HG03439 (cell line): ENCODE data around the gene PRIM2.
A peak's percentile ranks its signal among the peaks of the same experiment; 100 is the strongest.
"Not testable (repeated sequence)": the region's sequence is repeated elsewhere in the genome, so short reads cannot be mapped to it uniquely, and the experiment has no call there.

ENCODE experiments used
- ATAC-seq: cut with Tn5 transposase; IDR thresholded peaks from one replicate; pipeline ENCODE4 v1.9.1; 2021; ENCODE audit warnings: mild to moderate bottlenecking, moderate library complexity; ENCODE audit not compliant: unreplicated experiment

The PRIM2 gene, protein sequence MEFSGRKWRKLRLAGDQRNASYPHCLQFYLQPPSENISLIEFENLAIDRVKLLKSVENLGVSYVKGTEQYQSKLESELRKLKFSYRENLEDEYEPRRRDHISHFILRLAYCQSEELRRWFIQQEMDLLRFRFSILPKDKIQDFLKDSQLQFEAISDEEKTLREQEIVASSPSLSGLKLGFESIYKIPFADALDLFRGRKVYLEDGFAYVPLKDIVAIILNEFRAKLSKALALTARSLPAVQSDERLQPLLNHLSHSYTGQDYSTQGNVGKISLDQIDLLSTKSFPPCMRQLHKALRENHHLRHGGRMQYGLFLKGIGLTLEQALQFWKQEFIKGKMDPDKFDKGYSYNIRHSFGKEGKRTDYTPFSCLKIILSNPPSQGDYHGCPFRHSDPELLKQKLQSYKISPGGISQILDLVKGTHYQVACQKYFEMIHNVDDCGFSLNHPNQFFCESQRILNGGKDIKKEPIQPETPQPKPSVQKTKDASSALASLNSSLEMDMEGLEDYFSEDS

DNA sequence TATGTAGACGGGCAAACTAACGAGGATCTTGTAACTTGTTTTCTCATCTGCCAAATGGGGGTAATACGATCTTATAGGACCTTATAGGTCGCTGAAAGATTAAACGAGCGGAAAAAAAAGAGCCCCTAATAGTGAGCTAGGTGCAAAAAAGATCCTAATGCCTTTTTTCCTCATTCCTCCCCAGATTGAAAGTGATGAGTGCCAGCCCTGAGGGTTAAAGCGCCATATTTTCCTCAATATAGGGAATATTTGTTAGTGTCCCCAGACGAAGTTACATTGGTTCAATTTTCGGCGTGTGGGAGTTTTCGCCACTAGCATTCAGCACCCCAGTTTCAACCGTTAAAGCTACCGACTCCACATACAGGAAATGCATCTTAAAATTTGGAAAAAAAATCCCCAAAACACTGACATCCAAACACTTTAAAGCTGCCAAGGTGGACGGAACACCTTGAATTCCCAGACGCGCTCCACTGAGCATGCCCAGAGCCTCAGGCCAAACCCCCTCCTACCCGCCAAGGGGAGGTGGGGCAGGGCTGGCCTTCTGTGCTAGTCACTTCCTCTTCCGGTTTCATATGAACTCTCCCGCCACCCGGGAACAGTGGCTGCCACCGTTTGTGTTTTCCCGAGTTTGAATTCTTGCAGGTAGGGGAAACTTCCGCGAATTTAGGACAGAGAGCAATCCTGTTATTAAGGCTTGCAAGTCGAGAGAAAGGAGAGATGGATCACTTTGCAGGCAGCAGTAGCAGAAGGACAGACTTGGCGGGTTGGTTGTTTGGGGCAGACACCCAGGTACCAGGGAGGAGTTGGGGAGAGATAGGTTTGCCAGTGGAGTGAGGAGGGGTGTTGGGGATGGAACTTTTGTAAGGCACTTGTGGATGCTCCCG, at the start of gene PRIM2:
PRIM2 (plus strand) TSS at position 571 of the 884 bp plus-strand sequence. CDS start 816 bp downstream, outside the sequence.
- ATAC-seq: peak; percentile 84

DNA sequence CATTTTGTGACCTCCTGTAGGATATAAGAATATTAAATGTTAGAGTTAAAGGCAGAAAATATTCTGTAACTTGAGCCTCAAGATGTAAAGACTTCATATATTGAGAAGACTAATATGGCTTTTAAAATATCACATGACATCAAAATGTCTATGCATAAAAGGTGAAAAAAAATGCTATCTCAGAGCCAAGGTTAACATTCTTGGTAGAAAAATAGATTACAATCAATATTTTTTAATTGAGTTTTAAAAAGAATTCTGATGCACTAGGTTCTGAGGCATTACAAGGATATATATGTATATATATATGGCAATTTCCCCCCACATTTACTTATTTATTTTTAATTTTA, 49.2 kb upstream of the PRIM2 start:
- ATAC-seq: no peak

DNA sequence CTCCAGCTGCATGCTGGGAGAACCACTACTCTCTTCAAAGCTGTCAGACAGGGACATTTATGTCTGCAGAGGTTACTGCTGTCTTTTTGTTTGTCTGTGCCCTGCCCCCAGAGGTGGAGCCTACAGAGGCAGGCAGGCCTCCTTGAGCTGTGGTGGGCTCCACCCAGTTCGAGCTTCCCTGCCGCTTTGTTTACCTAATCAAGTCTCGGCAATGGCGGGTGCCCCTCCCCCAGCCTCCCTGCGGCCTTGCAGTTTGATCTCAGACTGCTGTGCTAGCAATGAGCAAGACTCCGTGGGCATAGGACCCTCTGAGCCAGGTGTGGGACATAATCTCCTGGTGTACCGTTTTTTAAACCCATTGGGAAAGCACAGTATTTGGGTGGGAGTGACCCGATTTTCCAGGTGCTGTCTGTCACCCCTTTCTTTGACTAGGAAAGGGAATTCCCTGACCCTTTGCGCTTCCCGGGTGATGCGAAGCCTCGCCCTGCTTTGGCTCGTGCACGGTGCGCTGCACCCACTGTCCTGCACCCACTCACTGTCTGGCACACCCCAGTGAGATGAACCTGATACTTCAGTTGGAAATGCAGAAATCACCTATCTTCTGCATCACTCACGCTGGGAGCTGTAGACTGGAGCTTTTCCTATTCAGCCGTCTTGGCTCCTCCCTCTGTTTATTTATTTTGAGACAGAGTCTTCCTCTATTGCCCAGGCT, 43.2 kb upstream of the PRIM2 start:
- ATAC-seq: not testable (repeated sequence)

DNA sequence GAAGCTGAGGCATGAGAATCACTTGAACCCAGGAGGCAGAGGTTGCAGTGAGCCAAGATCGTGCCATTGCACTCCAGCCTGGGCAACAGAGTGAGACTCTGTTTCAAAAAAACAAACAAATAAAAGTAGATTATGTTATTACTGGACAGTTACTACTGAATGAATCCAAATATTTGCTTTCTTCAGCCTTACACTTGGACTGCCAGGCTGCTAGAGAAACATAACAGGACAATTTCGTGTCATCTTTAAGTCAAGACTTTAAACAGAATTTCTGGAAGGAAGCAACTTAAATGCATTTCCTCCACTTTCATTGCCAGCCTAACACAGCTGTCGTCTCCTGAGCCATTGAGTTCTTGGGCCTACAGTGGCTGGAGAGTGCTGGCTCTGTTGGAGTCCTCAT, 42.0 kb upstream of the PRIM2 start:
- no peak for ATAC-seq

DNA sequence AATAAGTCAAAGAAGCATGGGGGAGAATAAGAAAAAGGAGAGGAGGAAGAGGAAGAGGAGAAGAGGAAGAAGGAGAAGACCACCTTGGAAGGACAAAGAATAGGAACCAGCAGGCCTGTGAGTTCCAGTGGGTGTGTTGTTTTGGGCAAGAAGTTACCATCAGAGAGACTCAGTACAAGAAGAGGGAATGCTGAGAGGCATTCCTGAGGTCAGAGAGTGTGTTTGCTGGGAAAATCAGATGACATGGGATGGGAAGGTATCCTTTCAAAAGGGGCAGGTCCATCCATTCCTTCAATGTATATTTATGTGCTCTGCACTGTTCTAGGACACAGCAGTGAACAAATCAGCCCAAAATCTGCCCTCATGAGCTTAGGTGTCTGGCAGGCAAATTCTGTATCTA, 40.5 kb upstream of the PRIM2 start:
- ATAC-seq: no peak

DNA sequence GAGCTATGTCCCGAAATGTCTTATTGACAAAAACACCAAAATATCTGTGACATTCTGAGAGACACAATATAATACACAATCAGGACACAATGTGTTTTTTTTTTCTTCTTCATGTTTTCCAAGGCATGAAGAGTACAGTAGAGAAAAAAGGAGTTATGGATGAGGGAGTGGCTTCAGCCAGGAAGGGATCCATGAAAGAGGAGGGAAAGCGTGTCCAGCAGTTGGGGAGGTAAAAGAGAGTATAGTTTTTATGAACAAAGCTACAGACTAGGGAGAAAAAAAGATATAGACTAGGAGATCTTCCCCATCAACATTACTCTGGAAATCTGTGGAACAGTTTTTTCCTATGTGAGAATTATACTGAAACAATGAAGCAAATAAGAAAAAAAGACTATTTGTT, 38.9 kb upstream of the PRIM2 start:
- no peak for ATAC-seq

DNA sequence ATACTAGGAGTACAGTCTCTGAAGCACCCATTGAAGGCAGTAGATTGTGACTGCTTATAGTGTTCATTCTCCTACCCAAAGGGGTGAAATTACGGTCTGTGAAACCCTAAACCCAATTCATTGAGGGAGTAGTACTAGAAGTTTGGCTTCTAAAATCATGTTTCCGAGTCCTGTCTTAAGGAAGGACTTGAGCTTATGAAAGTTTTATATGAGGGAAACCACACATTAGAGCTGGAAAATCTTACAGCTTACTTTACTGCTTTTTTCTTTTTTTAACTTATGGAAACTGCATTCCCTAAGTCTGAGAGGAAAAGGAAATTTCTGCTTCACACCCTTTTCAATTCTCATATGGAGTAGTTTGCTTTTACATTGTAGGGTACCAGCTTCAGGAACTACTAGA, 38.4 kb upstream of the PRIM2 start:
- ATAC-seq: no peak

DNA sequence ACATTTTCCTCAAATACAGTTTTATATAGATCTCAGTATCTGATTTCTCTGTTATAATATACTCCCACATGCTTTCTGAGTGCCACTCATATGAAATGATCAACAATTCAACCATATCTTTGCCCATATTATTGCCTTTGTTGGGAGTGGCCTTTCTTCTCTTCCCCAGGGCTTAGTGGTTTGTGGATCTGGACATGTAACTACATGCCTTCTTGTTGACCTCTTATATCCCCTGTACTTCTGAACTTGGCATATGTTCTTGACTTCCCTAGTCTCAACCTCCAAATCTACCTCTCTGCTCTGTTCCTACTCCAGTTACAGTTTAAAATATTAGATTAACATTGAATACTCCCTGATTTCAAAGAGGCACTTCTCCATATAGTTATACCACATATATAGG, 34.3 kb upstream of the PRIM2 start:
- no peak for ATAC-seq

DNA sequence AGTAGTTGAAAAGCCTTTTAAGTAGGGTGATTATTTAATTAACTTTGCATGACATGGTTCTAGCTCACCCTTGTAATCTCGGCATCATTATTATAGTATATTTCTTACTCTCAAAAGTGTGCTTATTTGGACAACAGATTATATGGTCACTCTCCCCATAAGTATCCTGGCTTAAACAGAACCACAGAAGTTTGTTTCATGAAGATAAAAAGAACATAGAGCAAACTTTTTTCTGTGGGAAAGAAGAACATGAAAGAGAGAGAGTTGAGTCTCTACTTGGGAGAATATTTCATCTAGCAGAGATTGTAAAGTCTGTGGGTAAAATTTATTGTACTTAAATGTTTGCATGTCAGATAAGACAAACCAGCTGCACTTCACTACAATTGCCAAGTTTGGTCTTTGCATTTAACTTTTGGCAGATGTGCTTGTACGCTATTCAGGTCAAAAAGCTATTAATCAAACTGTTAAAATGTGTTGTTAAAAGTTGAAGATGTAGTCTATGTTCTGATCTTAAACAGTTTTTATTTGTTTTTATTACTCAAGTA, 33.4 kb upstream of the PRIM2 start:
- ATAC-seq: no peak

DNA sequence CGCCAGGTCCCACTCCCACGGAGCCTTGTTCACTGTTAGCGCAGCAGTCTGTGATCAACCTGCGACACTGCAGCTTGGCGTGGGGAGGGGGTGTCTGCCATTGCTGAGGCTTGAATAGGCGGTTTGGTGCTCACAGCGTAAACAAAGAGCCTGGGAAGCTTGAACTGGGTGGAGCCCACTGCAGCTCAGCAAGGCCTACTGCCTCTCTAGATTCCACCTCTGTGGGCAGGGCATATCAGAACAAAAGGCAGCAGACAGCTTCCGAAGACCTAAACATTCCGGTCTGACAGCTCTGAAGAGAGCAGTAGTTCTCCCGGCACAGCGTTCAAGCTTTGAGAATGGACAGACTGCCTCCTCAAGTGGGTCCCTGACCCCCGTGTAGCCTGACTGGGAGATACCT, 29.3 kb upstream of the PRIM2 start:
- ATAC-seq: not testable (repeated sequence)

DNA sequence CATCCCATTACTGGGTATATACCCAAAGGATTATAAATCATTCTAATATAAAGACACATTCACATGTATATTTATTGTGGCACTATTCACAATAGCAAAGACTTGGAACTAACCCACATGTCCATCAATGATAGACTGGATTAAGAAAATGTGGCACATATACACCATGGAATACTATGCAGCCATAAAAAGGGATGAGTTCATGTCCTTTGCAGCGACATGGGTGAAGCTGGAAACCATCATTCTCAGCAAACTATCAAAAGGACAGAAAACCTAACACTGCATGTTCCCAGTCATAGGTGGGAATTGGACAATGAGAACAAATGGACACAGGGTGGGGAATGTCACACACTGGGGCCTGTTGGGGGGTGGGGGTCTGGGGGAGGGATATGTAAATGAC, 24.0 kb upstream of the PRIM2 start:
- not testable (repeated sequence) for ATAC-seq

DNA sequence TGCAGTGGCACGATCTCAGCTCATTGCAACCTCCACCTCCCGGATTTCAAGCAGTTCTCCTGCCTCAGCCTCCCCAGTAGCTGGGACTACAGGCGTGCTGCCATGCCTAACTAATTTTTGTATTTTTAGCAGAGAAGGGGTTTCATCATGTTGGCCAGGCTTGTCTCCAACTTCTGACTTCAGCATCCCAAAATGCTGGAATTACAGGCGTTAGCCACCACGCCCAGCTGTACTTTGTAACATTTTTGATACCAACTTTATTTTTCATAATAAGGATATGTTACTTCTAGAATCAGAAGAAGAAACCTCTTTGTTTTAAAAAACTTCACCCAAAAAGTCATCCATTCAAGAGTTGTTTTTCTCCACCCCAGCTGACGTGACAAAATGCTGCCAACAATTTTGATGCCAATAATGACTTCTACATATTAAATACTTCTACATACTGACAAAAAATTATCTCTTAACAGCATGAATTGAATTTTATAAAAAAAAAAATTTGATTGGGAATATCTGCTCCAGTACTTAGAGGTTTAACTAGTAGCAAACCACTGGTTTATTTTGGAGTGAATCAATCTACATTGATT, 22.5 kb upstream of the PRIM2 start:
- no peak for ATAC-seq

DNA sequence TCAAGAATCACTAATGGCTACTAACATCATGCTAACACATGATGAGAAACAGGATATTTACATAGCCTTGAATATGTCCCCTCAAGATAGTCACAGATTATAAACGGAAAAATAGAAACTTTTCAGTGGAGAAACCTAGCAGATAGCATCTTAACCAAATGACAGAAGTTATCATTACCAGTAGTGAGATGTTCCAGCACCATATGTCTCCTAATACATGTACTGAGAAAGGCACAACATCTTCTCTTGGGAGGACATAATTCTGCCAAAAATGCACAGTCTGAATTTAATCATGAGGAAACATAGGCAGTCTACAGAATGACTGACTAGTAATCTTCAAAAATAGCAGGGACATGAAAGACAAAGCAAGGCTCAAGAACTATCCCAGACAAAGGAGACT, 19.9 kb upstream of the PRIM2 start:
- ATAC-seq: no peak

DNA sequence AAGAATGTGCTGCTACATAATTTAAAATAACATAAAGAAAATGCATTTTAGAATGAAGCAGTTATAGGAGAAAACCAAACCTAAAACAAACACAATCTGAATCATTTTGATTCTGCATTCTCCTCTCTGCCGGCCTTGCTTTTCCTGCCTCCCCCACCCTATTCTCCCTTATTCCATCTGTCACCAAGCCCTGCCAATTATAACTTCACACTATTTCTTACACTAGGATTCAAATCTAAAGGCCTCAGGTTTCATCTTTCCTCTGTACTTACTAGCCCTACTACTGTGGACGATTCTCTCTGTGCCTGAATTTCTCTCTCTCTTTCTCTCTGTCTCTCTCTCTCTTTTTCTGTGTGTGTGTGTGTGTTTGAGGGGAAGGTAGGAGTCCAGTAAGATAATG, 18.7 kb upstream of the PRIM2 start:
- ATAC-seq: no peak

DNA sequence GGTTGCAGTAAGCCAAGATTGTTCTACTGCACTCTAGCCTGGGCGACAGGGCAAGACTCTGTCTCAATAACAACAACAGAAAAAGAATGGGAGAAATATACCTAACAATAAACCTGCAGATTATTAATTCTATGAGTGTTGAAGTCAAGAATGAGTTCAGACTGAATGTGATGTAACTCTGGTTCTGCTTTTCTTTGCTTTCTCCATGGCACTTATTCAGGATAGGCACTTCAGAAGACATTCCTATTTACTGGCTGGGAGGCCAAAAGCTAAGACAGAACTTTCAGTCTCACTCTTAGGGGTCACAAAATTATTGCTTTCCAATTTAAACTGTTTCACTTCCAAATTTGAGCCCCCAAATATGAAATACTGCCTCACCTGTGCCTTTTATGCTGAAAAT, 15.7 kb upstream of the PRIM2 start:
- ATAC-seq: no peak

DNA sequence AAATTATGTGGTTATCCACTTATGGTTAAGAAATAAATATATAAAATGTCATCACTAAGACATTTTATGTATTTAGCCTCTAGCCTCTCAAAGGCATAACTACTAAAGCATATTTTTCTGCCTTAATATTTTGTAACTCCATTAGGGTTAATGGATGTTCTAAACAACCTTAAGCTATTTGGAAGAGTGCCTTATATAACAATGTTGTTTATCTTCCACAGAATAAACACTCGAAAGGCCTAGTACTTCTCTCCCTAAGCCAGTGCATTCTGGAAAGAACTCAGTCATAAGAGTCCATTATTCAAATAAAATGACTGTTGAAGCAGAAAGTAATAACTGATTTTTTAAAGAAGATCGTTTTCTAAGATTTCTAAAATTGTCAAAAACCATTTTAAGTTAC, 15.0 kb upstream of the PRIM2 start:
- ATAC-seq: no peak

DNA sequence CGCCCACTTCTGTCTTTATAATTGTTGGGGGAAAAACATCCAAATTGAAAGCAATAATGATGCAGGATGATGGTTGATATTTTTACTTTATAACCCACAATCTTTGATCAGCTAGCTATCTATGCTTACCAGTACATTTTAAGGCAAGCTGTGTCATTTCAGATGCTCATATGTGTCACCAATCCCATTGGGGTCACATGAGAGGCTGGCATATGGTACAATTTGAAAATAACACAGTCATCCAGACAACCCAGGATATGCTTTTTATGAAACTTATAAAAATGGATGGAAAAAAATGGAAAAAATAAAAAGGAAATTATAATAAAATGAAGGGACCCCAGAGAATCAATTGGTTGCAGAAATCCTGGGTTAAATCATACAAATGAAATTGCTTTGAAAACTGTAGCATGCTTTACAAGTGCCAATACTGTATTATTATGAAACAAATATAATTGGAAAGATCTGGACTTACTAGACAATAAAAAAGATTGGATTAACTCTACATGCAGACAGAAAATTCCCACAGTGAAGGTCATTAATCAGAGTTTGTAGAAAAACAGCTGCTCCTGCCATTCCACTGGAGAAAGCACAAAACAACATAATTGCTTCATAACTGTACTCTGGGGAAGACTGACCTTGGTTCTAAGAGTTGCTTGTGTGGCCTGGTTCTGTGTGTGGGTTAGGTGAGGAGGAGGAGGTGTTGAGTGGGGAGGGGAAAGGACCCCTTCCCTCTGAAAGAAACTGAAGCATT, 13.3 kb upstream of the PRIM2 start:
- no peak for ATAC-seq

DNA sequence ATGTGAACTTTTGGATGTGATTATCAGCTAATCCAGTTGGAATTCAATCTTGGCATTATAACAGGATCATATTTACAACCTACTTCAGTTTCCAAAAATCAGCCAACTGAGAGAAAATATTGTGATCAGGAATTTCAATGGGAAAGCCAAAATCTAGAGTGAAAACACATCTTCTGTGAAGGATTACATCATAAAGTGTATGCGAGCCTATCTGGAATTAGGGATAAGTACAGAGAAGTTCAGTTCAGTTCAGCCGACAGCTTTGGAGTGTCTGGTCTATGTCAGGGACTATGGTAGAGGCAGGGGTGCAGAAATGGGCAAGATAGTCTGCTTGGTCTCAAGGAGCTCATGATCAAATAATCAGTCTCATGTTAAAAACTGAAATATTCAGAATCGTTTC, 12.3 kb upstream of the PRIM2 start:
- no peak for ATAC-seq

DNA sequence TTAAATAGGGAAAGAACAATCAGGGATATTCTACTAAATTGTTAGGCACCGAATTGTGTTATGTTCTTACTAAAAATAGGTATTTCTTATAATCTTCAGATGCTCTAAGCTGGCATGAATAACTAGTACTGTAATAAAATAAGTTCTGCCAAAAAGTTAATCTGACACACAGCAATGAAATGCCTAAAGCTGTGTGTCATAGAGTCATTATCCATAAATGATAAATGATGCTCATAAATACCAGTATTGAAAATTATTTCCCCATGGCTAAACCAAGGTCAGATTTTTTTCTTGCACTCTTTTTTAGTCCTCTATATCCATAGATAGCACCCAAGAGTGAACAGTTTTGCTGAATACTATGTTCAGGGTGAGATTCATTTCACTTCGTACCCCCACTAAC, 11.7 kb upstream of the PRIM2 start:
- ATAC-seq: no peak

DNA sequence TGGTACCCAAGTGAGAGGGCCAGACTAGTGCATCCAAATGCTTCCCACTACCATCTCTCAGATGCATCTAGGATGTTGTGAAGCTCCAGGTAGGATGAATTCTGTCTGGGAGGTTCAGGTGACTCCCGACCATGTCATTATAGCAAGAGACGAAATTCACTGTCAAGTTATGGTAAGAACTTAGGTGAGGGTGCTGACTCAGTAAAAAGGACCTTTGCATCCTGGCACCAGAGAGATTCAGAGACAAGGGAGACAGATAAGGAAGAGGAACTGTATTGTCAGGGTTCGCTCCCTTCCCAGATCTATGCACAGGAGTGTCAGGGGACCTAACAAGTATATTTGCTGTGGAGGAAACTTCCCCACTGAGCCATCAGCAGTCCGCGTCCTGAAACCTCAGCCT, 11.2 kb upstream of the PRIM2 start:
- ATAC-seq: no peak
